ENCODE results near the gene PTPN22.

Gene PTPN22

DNA sequence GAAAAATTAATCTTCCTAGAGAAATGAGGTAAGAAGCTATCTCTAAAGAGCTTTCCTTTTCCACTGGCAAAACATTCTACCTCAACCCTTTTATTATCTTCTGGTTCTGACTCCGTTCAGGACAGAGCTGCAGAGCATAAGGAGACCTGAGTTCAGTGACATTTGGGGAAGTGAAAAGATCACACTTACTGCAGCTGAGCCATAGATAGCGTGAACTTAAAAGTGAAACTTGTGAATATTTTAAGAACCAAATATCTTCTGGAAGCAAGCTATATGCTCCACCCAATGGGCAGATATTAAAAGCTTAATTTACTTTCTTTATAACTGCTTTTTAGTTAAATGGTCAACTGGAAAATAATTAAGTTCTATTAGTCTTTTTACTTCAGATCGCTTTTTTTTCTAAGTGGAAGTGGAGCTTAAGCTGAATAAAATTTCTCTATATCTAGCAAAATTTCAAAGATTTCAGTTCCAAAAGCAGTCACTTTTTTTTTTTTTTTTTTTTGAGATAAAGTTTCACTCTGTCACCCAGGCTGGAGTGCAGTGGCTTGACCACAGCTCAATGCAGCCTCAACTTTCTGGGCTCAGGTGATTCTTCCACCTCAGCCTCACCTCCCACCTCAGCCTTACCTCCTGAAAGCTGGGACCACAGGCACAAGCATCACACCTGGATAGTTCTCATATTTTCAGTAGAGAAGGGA lies 11.9 kb downstream of the PTPN22 start:
- TF ChIP-seq, protein P1, sequence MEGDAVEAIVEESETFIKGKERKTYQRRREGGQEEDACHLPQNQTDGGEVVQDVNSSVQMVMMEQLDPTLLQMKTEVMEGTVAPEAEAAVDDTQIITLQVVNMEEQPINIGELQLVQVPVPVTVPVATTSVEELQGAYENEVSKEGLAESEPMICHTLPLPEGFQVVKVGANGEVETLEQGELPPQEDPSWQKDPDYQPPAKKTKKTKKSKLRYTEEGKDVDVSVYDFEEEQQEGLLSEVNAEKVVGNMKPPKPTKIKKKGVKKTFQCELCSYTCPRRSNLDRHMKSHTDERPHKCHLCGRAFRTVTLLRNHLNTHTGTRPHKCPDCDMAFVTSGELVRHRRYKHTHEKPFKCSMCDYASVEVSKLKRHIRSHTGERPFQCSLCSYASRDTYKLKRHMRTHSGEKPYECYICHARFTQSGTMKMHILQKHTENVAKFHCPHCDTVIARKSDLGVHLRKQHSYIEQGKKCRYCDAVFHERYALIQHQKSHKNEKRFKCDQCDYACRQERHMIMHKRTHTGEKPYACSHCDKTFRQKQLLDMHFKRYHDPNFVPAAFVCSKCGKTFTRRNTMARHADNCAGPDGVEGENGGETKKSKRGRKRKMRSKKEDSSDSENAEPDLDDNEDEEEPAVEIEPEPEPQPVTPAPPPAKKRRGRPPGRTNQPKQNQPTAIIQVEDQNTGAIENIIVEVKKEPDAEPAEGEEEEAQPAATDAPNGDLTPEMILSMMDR (conservative IDR thresholded peaks at IDR 0.05; ENCODE audit: low read depth, low read length): no peak
- DNase-seq (ENCODE audit: low read depth): peak; percentile 28
- no peak overlapping the region for H3K4me3 ChIP-seq (ENCODE audit: low read depth, low read length)

DNA sequence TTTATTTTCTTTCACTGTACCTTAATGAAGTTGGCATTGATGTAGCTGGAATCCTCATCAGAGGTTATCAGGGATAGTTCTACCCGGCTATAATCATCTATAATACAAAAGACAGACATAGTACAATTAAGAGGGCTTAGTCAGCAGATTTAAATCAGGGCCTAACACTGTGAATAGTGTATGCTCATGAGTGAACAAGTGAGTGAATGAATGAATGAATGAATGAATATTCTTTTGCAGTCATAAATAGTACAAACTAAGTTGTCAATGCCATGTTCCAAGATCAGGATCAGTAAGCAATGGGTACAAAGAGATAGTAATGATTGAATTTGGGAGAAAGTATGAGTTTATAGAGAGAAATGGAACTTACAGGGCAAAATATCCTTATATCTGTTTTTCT lies 12.5 kb downstream of the PTPN22 start:
- no peak overlapping the region for H3K4me3 ChIP-seq (ENCODE audit: low read depth, low read length)

DNA sequence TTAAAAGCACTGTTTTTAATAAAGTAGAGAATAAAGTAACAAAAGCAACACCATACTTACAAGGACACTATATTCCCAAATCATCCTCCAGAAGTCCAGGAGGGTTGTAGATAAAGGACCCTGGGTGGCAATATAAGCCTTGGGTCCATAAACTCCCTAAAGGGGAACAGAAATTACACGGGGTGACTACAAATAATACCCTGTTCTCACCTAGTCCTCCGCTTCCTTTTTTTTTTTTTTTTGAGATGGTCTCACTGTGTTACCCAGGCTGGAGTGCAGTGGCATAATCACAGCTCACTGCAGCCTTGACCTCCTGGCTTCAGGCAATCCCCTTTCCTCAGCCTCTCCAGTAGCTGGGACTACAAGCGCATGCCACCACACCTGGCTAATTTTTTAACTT lies 13.1 kb downstream of the PTPN22 start:
- DNase-seq (ENCODE audit: low read depth): no peak
- H3K4me3 ChIP-seq (ENCODE audit: low read depth, low read length): no peak overlapping the region
- TF ChIP-seq, protein P1 (conservative IDR thresholded peaks at IDR 0.05; ENCODE audit: low read depth, low read length): no peak

More for the DNA sequence above, 12.5 kb downstream of the PTPN22 start:
- TF ChIP-seq, protein P1 (conservative IDR thresholded peaks at IDR 0.05; ENCODE audit: low read depth, low read length): no peak
- no peak for DNase-seq (ENCODE audit: low read depth)

DNA sequence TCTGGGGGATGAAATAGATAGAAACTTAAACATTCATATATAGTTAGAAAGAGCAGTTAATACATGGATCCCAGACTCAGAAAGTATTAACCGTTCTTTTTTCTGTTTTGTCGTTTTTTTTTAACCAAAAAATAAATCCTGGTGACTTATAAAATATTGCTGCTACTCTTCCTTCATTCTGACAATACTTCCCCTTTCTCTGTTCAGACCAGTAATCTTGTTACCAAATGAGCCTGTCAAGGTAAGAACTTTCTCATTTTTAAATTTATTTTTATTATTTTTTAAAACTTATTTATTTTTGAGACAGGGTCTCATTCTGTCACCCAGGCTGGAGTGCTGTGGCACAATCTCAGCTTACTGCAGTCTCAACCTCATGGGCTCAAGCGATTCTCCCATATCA lies 13.7 kb downstream of the PTPN22 start:
- no peak for DNase-seq (ENCODE audit: low read depth)
- H3K4me3 ChIP-seq (ENCODE audit: low read depth, low read length): no peak overlapping the region
- TF ChIP-seq, protein P1 (conservative IDR thresholded peaks at IDR 0.05; ENCODE audit: low read depth, low read length): no peak

DNA sequence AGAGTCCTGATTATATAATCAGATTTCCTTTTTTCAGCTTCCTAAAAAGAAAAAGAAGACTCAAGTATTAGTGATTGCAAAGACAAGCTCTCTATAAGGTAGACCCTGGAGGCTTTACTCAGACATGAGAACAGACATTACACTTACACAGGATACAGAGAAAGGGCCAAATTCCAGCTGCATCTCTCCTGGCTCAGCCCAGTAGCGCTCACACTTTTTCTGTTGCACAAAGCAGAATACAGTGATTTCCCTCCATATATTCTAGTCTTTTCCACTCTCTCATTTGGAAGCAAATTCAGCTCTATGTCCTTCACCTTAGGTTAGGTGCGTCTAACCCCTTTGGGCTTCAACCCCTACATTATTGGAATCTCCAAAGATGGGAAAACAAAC lies 15.1 kb downstream of the PTPN22 start:
- H3K4me3 ChIP-seq (ENCODE audit: low read depth, low read length): no peak overlapping the region
- TF ChIP-seq, protein P1 (conservative IDR thresholded peaks at IDR 0.05; ENCODE audit: low read depth, low read length): no peak
- DNase-seq (ENCODE audit: low read depth): no peak

DNA sequence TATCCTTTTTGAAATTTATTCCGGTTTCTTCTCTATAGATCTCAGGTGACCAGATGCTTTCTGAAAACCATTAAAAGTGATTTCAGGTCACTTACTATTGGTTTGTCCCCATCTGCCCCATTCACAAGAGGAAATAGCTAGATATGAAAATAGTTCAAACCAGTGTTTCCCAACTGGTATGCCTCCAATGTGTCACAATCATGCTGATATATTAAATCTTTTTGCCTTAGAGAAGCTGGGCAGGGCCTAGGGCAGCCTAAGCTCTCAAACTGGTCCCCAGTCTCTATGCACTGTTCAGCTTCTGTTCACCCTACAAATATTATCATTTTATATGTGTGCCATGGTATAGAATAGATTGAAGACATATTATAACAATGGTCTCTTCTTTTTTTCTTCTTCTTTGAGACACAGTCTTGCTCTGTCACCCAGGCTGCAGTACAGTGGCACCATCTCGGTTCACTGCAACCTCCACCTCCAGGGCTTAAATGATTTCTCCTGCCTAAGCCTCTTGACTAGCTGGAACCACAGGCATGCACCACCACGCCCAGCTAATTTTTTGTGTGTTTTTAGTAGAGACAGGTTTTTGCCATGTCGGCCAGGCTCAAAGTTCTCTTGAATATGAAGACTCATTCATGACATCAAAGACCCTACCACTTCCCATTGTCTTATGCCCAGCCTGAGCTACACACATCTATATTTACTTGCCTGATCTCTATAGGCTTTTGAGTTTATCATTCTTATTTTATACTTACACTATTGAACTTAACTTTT lies 15.7 kb downstream of the PTPN22 start:
- TF ChIP-seq, protein P1 (conservative IDR thresholded peaks at IDR 0.05; ENCODE audit: low read depth, low read length): no peak
- no peak overlapping the region for H3K4me3 ChIP-seq (ENCODE audit: low read depth, low read length)
- no peak for DNase-seq (ENCODE audit: low read depth)

All from choroid plexus epithelial cell (primary cell).